Stimulated activated CD4-positive, alpha-beta T cell treated with anti-CD3 and anti-CD28 coated beads, Interleukin-12 subunit alpha, Interleukin-12 subunit beta, amount 100 ng/mL, for 4 hours (primary cell): ENCODE measurements around the gene CADM4.

Experiments
- DNase-seq: peaks from one replicate; pipeline ENCODE4 v3.0.0-alpha.2; 2020

CADM4 gene

GRCh38 chr19:43578787-43579186 lies 60.9 kb downstream of the CADM4 start:
- DNase-seq = no peak

- no peak for DNase-seq
Measured at GRCh38 chr19:43575955-43576878, 63.4 kb downstream of the CADM4 start.

- peak; percentile 93 for DNase-seq
Measured at GRCh38 chr19:43575156-43575950, 64.3 kb downstream of the CADM4 start, which contains the start of the genes PINLYP and XRCC1. Gene PINLYP, plus strand, starts transcription at chr19:43575801. Its CDS starts 1,391 bp downstream, at chr19:43577192. Gene XRCC1, minus strand, starts transcription at chr19:43575527. Its CDS starts 69 bp downstream, at chr19:43575458.

GRCh38 chr19:43574424-43575155 lies 65.1 kb downstream of the CADM4 start:
- DNase-seq = no peak
